Trophoblast cell (in vitro differentiated cells and primary cell): ENCODE data around the gene DAPP1.

Experiments used
- DNase-seq, 2 donors: peaks; one replicate each; pipeline ENCODE4 v3.0.0-alpha.2; 2016
- H2AFZ ChIP-seq: 2 replicates; pipeline ENCODE4 v1.6.1; 2013; ENCODE audit warnings: low read length, moderate library complexity, mild to moderate bottlenecking; ENCODE audit not compliant: insufficient read depth, poor library complexity
- H2AK5ac ChIP-seq: 2 replicates; pipeline ENCODE4 v1.6.1; 2013; ENCODE audit warnings: mild to moderate bottlenecking, low read length
- H2BK120ac ChIP-seq: 2 replicates; pipeline ENCODE4 v1.6.1; 2013; ENCODE audit warnings: low read length, mild to moderate bottlenecking, moderate library complexity; ENCODE audit not compliant: insufficient read depth, poor library complexity
- H2BK12ac ChIP-seq: 2 replicates; pipeline ENCODE4 v1.6.1; 2013; ENCODE audit warnings: mild to moderate bottlenecking, low read length, moderate library complexity
- H2BK5ac ChIP-seq: 2 replicates; pipeline ENCODE4 v1.6.1; 2013; ENCODE audit warnings: low read length, low read depth, moderate library complexity, mild to moderate bottlenecking; ENCODE audit not compliant: poor library complexity
- H3K14ac ChIP-seq: 2 replicates; pipeline ENCODE4 v1.6.1; 2013; ENCODE audit warnings: mild to moderate bottlenecking, low read length
- H3K18ac ChIP-seq: 2 replicates; pipeline ENCODE4 v1.6.1; 2013; ENCODE audit warnings: mild to moderate bottlenecking, low read length
- H3K23ac ChIP-seq: 2 replicates; pipeline ENCODE4 v1.6.1; 2013; ENCODE audit warnings: low read length
- H3K27ac ChIP-seq: 2 replicates; pipeline ENCODE4 v1.5.1; 2013; ENCODE audit warnings: low read depth, mild to moderate bottlenecking, inconsistent platforms, low read length, moderate library complexity
- H3K27me3 ChIP-seq: 2 replicates; pipeline ENCODE4 v1.6.1; 2013; ENCODE audit warnings: inconsistent platforms, mild to moderate bottlenecking, low read length, moderate library complexity; ENCODE audit not compliant: insufficient read depth
- H3K36me3 ChIP-seq, 2 experiments: 1 replicate in 1 of 2; 2 replicates in 1 of 2; pipeline ENCODE4 v1.6.1; 2013; ENCODE audit warnings: low read length in 2 of 2, mild to moderate bottlenecking in 2 of 2, moderate library complexity in 1 of 2; ENCODE audit not compliant: insufficient read depth in 2 of 2, control insufficient read depth in 1 of 2
- H3K4ac ChIP-seq: 2 replicates; pipeline ENCODE4 v1.6.1; 2013; ENCODE audit warnings: low read depth, mild to moderate bottlenecking, low read length, moderate library complexity
- H3K4me1 ChIP-seq, 2 experiments: 1 replicate in 1 of 2; 2 replicates in 1 of 2; pipeline ENCODE4 v1.6.1; 2013; ENCODE audit warnings: low read length in 2 of 2, mild to moderate bottlenecking in 2 of 2, moderate library complexity in 1 of 2; ENCODE audit not compliant: insufficient read depth in 2 of 2, control insufficient read depth in 1 of 2
- H3K4me2 ChIP-seq: 2 replicates; pipeline ENCODE4 v1.6.1; 2013; ENCODE audit warnings: inconsistent platforms, mild to moderate bottlenecking, low read length, moderate library complexity
- H3K4me3 ChIP-seq: 2 replicates; pipeline ENCODE4 v1.5.1; 2013; ENCODE audit warnings: mild to moderate bottlenecking, low read depth, low read length, inconsistent platforms
- H3K79me1 ChIP-seq: one replicate; pipeline ENCODE4 v1.6.1; 2013; ENCODE audit warnings: low read length
- H3K79me2 ChIP-seq: 2 replicates; pipeline ENCODE4 v1.6.1; 2013; ENCODE audit warnings: low read length, mild to moderate bottlenecking; ENCODE audit not compliant: control insufficient read depth, insufficient read depth, poor library complexity
- H3K9ac ChIP-seq: 2 replicates; pipeline ENCODE4 v1.6.1; 2013; ENCODE audit warnings: mild to moderate bottlenecking, low read length
- H3K9me3 ChIP-seq: 2 replicates; pipeline ENCODE4 v1.6.1; 2013; ENCODE audit warnings: low read depth, mild to moderate bottlenecking, control low read depth, inconsistent platforms, low read length; ENCODE audit not compliant: insufficient read depth
- H4K12ac ChIP-seq: 2 replicates; pipeline ENCODE4 v1.6.1; 2013; ENCODE audit warnings: low read depth, mild to moderate bottlenecking, low read length, moderate library complexity
- H4K8ac ChIP-seq: 2 replicates; pipeline ENCODE4 v1.6.1; 2013; ENCODE audit warnings: low read depth, mild to moderate bottlenecking, low read length, moderate library complexity
- H4K91ac ChIP-seq: one replicate; pipeline ENCODE4 v1.6.1; 2013; ENCODE audit warnings: low read depth, mild to moderate bottlenecking, low read length, moderate library complexity
- WGBS: extraction: QIAGEN DNeasy Blood & Tissue Kit; methylation state at CpG from one replicate; pipeline ENCODE4 v1.1.7; 2013; ENCODE audit warnings: missing lambda C conversion rate; ENCODE audit not compliant: insufficient read length, insufficient coverage; ENCODE audit errors: extremely low coverage; 5-methylcytosine and 5-hydroxymethylcytosine counted together

The DAPP1 gene

DNA sequence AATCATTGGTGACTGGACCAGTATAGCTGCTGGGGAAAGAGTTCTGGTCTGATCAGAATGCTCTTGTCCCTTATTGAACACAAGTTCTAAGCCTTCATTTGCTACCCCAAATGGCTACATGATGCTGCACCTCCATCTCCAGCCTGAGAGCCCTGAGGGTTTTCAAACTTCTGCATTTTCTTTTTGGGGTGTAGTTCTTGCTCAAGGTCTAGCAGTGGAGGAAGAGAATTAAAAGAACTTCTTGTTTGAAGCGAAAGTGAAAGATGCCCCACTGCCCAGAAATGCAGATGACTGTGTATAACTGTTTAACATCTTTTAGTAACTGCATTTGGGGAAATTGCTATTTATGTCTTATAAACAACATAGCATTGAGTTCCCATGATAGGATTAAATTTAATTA lies 39.1 kb downstream of the DAPP1 start:
- DNase-seq = no peak
- Histone ChIP-seq H3K79me2 (no peaks in the 10 kb centered on the region), H3K9me3 (no peaks in the 10 kb centered on the region), H2BK120ac (no peak overlapping the region), H3K14ac (no peak overlapping the region), H2BK12ac (no peak overlapping the region), H2AK5ac (no peak overlapping the region), H4K8ac (no peak overlapping the region), H3K27ac (no peak overlapping the region), H2AFZ (no peak overlapping the region), H3K36me3 (no peaks in the 10 kb centered on the region), H3K23ac (no peak overlapping the region), H3K4ac (no peak overlapping the region), H3K27me3 (no peaks in the 10 kb centered on the region), H3K18ac (no peak overlapping the region), H3K4me2 (no peak overlapping the region), H3K79me1 (no peaks in the 10 kb centered on the region), H3K4me3 (no peak overlapping the region), H4K12ac (no peak overlapping the region), H4K91ac (no peak overlapping the region), H2BK5ac (no peak overlapping the region), H3K9ac (no peak overlapping the region), H3K4me1 (peaks cover 0 to 4% of the 10 kb centered on the region in 2 experiments)
- WGBS = no CpG with 5 or more reads among the region's 1 CpG

GRCh38 chr4:99856166-99856565 lies 39.5 kb downstream of the DAPP1 start:
- Histone ChIP-seq H3K79me1 (no peaks in the 10 kb centered on the region), H4K8ac (no peak overlapping the region), H2AK5ac (no peak overlapping the region), H4K12ac (no peak overlapping the region), H2AFZ (no peak overlapping the region), H3K27me3 (no peaks in the 10 kb centered on the region), H3K23ac (no peak overlapping the region), H2BK5ac (no peak overlapping the region), H3K79me2 (no peaks in the 10 kb centered on the region), H2BK120ac (no peak overlapping the region), H3K36me3 (no peaks in the 10 kb centered on the region), H3K9ac (no peak overlapping the region), H3K9me3 (no peaks in the 10 kb centered on the region), H3K4me3 (no peak overlapping the region), H3K4ac (no peak overlapping the region), H3K4me1 (peaks cover 0 to 4% of the 10 kb centered on the region in 2 experiments), H3K27ac (no peak overlapping the region), H2BK12ac (no peak overlapping the region), H3K18ac (no peak overlapping the region), H3K14ac (no peak overlapping the region), H4K91ac (no peak overlapping the region), H3K4me2 (no peak overlapping the region)
- WGBS = 100% methylated on average over 1 of the region's 1 CpG
- peak; percentile 22 to 59 for DNase-seq

- Histone ChIP-seq H4K12ac (no peak overlapping the region), H2AK5ac (no peak overlapping the region), H3K27ac (no peak overlapping the region), H3K4me1 (peaks cover 0 to 6% of the 10 kb centered on the region in 2 experiments), H4K91ac (no peak overlapping the region), H3K79me1 (no peaks in the 10 kb centered on the region), H3K27me3 (no peaks in the 10 kb centered on the region), H3K14ac (no peak overlapping the region), H2BK120ac (no peak overlapping the region), H3K18ac (no peak overlapping the region), H3K9me3 (no peaks in the 10 kb centered on the region), H3K4me3 (no peak overlapping the region), H3K36me3 (no peaks in the 10 kb centered on the region), H3K79me2 (no peaks in the 10 kb centered on the region), H3K4me2 (no peak overlapping the region), H2AFZ (no peak overlapping the region), H2BK12ac (no peak overlapping the region), H4K8ac (no peak overlapping the region), H3K4ac (no peak overlapping the region), H3K9ac (no peak overlapping the region), H3K23ac (no peak overlapping the region), H2BK5ac (no peak overlapping the region)
- no CpG with 5 or more reads among the region's 3 CpGs for WGBS
- DNase-seq = no peak
Measured at GRCh38 chr4:99857307-99857706, 40.7 kb downstream of the DAPP1 start.

- Histone ChIP-seq H2AK5ac (no peak overlapping the region), H3K4ac (no peak overlapping the region), H3K27ac (no peak overlapping the region), H3K18ac (no peak overlapping the region), H2BK12ac (no peak overlapping the region), H2AFZ (no peak overlapping the region), H4K91ac (no peak overlapping the region), H2BK5ac (no peak overlapping the region), H3K4me3 (no peak overlapping the region), H3K23ac (no peak overlapping the region), H3K79me1 (no peaks in the 10 kb centered on the region), H2BK120ac (no peak overlapping the region), H3K9ac (no peak overlapping the region), H4K12ac (no peak overlapping the region), H3K27me3 (no peaks in the 10 kb centered on the region), H3K4me2 (no peak overlapping the region), H3K4me1 (peaks cover 0 to 6% of the 10 kb centered on the region in 2 experiments), H3K79me2 (no peaks in the 10 kb centered on the region), H3K14ac (no peak overlapping the region), H4K8ac (no peak overlapping the region), H3K36me3 (no peaks in the 10 kb centered on the region), H3K9me3 (no peaks in the 10 kb centered on the region)
- DNase-seq = no peak
- WGBS = no CpG with 5 or more reads among the region's 2 CpGs
Measured at GRCh38 chr4:99859618-99860017, 43.0 kb downstream of the DAPP1 start.
